ENCODE results near the gene CHCHD1. TPM values are rescaled to one million over a fixed set of nuclear protein-coding genes. Genes with fewer than 3 reads are reported as not detected.

CHCHD1 gene
- total and polyA plus RNA-seq, 2 experiments from 2014 or later: 40.6 to 187 TPM

- TF ChIP-seq CTCF (conservative IDR thresholded peaks at IDR 0.05; ENCODE audit: low read depth in 2 of 2) (no peak), JUNB (IDR thresholded peaks at IDR 0.05; ENCODE audit: unreplicated experiment) (no peak), ETS1 (IDR thresholded peaks at IDR 0.05) (no peak), ZNF114 (CRISPR knock-in tag; IDR thresholded peaks at IDR 0.05) (no peak), EZH2 (IDR thresholded peaks at IDR 0.05; ENCODE audit: low read depth, unreplicated experiment) (no peak)
Observed at GRCh38 chr10:73769396-73769795, 12.5 kb upstream of the CHCHD1 start (continued).

- peak overlapping the region; percentile 82; the same call in 1 of the 2 replicates for H3K27ac Mint-ChIP-seq
- Histone ChIP-seq H3F3A (replicated peaks; ENCODE audit: low read depth) (peaks cover 40% of the 10 kb centered on the region), H3K9me2 (ENCODE audit: insufficient read depth) (no peaks in the 10 kb centered on the region), H2AFZ (peak overlapping the region; percentile 93; the same call in 1 of the 2 replicates), H3K4me1 (ENCODE audit: insufficient read depth) (peaks cover 18% of the 10 kb centered on the region; the same call in 1 of the 2 replicates), H3K79me2 (replicated peaks; ENCODE audit: insufficient read depth) (peaks cover 14% of the 10 kb centered on the region; the same call in 1 of the 2 replicates), H4K20me1 (replicated peaks; ENCODE audit: insufficient read depth) (peaks cover 9% of the 10 kb centered on the region), H3K27me3 (ENCODE audit: insufficient read depth) (no peaks in the 10 kb centered on the region), H3K27ac (ENCODE audit: low read depth) (peak overlapping the region; percentile 52), H3K4me3 (peak overlapping the region; percentile 88), H3K4me2 (peak overlapping the region; percentile 96), H3K36me3 (ENCODE audit: insufficient read depth) (no peaks in the 10 kb centered on the region; the same call in 1 of the 2 replicates)
- H3K4me1 Mint-ChIP-seq: peaks cover 27% of the 10 kb centered on the region
- peak overlapping the region; percentile 91 for H3K4me3 Mint-ChIP-seq
- DNase-seq (ENCODE audit: low spot score): peak; percentile 87
- H3K27me3 Mint-ChIP-seq (ENCODE audit: insufficient read depth, low read depth, poor library complexity): peaks cover 13% of the 10 kb centered on the region
- peak; percentile 47 for ATAC-seq
- peaks cover 43% of the 10 kb centered on the region for H3K36me3 Mint-ChIP-seq (ENCODE audit: low read depth)
- H3K9me3 Mint-ChIP-seq: no peaks in the 10 kb centered on the region
- TF ChIP-seq STAT1 (IDR thresholded peaks at IDR 0.05; ENCODE audit: unreplicated experiment) (no peak), EZH2 (IDR thresholded peaks at IDR 0.05; ENCODE audit: low read depth, unreplicated experiment) (no peak), EZH2phosphoT487 (IDR thresholded peaks at IDR 0.05; ENCODE audit: unreplicated experiment) (no peak), ZNF114 (CRISPR knock-in tag; IDR thresholded peaks at IDR 0.05) (no peak), ZNF331 (CRISPR knock-in tag; IDR thresholded peaks at IDR 0.05; ENCODE audit: low read depth) (no peak), NANOG (IDR thresholded peaks at IDR 0.05; ENCODE audit: borderline replicate concordance) (no peak), CREB1 (CRISPR knock-in tag; IDR thresholded peaks at IDR 0.05; ENCODE audit: low read depth) (no peak), CTCF (conservative IDR thresholded peaks at IDR 0.05; ENCODE audit: low read depth in 2 of 2) (no peak), ZNF462 (CRISPR knock-in tag; IDR thresholded peaks at IDR 0.05) (no peak)
Observed at GRCh38 chr10:73771722-73772280, 10.0 kb upstream of the CHCHD1 start.
